Measurements from ENCODE around the gene KANK3.
"Not testable (repeated sequence)": the region's sequence is repeated elsewhere in the genome, so short reads cannot be mapped to it uniquely, and the experiment has no call there.

Gene KANK3

DNA sequence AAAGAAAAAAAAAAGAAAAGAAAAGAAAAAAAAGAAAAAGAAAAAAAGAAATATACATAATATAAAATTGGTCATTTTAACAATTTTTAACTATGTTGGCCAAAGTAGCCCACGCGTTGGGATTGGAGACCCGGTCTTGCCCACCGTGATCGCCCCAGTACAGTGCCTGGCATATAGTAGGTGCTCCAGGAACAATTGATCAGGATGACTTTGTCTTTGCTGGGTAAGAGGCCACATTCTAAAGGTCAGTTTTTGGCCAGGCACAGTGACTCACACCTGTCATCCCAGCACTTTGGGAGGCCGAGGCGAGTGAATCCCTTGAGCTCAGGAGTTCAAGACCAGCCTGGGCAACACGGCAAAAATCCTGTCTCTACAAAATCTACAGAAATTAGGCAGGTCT lies 17.1 kb upstream of the KANK3 start:
- DNase-seq, result no peak
- TF ChIP-seq GATA1 (IDR thresholded peaks at IDR 0.05; ENCODE audit: low read depth, low read length) (no peak), POLR2A (IDR thresholded peaks at IDR 0.05; ENCODE audit: low read length) (no peak)

DNA sequence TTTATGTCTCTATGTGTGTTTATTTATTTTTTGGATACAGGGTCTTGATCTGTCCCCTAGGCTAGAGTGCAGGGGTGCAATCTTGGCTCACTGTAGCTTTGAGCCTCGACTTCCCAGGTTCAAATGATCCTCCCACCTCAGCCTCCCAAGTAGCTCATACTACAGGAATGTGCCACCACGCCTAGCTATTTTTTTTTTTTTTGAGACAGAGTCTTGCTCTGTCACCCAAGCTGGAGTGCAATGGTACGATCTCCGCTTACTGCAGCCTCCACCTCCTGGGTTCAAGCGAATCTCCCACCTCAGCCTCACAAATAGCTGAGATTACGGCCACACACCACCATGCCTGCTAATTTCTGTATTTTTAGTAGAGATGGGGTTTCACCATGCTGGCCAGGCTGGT lies 15.9 kb upstream of the KANK3 start:
- TF ChIP-seq GATA1 (IDR thresholded peaks at IDR 0.05; ENCODE audit: low read depth, low read length), result no peak
- no peak for TF ChIP-seq POLR2A (IDR thresholded peaks at IDR 0.05; ENCODE audit: low read length)
- DNase-seq, result no peak

DNA sequence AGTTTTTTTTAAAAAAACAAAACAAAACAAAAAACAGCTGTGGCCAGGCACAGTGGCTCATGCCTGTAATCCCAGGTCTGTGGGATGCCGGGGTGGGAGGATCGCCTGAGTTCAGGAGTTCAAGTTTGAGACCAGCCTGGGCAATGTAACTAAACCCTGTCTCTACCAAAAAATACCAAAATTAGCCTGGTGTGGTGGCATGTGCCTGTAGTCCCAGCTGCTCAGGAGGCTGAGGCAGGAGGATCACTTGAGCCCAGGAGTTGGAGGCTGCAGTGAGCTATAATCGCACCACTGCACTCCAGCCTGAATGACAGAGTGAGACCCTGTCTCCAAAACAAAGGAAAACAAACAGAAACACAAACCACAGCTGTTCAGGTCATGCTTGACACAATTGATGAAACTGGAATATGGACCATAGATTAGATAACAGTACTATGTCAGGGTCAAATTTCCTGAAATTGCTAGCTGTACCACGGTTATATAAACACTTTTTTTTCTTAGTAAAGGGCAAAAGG lies 14.0 kb upstream of the KANK3 start:
- no peak for TF ChIP-seq POLR2A (IDR thresholded peaks at IDR 0.05; ENCODE audit: low read length)
- TF ChIP-seq GATA1 (IDR thresholded peaks at IDR 0.05; ENCODE audit: low read depth, low read length), result no peak
- DNase-seq, result no peak

DNA sequence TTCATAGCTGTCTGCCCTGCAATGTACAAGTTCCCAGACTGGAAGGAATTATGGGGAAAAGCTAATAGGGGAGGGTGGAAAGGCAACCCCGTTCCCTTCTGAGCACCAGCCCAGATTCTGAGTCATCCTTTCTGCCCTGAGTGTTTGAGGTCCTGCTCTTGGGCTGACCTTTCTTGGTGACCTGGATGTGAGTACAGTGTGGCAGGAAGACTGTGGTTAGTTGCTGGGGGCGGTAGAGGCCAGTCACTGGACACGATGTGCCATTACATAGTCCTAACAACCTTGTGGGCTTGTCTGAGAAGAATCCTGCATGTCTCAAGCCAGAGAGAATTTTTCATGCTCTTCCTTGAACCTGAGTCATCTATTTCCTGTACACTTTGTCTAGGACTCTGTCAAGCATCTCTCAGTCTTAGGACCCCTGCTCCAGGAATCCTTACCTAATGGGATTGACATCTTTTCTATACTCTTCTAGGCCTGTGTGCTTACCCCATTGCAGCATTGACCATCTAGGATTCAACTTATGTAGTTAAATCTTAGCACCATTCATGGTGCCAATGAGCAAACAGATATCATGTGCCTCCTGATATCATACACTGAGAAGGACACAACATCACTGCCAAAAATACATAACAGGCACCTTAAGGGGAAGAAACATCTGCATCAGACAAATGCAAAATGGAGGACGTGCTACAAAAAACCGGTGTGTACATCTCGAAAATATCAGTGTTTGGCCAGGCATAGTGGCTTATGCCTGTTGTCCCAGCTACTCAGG lies 12.8 kb upstream of the KANK3 start:
- no peak for TF ChIP-seq GATA1 (IDR thresholded peaks at IDR 0.05; ENCODE audit: low read depth, low read length)
- DNase-seq, result no peak

DNA sequence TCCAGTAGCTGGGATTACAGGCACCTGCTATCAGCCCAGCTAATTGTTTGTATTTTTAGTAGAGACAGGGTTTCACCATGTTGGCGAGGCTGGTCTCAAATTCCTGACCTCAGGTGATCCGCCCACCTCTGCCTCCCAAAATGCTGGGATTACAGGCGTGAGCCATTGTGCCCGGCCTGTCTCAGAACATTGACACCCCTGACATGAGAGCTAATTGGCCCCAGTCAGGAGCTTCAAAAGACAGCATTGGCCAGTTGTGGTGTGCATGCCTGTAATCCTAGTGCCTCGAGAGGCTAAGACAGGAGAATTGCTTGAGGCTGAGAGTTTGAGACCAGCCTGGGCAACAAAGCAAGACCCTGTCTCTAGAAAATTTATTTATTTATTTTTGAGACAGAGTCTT lies 9.8 kb upstream of the KANK3 start:
- DNase-seq, result not testable (repeated sequence)

DNA sequence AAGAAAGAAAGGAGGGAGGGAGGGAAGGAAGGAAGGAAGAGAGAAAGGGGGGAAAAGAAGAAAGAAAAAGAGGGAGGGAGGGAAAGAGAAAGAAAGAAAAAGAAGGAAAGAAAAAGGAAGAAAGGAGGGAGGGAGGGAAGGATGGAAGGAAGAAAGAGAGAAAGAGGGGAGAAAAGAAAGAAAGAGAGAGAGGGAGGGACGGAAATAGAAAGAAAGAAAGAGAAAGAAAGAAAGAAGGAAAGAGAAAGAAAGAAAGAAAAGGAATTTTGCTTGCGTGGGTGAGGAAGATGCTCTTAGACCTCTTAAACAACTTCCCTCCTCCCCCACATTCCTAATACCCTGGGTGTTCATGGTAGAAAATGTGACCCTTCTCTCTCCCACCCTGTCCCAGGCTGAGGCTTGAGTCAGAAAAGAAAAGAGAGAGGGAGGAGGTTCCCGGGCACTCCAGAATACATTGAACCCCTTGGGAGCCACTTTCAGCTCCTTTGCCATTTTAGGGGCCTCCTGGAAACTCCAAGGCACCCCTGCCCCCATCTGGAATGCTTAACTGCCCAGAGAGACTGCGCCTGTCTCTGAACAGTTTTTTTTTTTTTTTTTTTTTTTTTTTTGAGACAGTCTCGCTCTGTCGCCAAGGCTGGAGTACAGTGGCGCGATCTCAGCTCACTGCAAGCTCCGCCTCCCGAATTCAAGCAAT lies 9.2 kb upstream of the KANK3 start:
- no peak for DNase-seq
- no peak for TF ChIP-seq POLR2A (IDR thresholded peaks at IDR 0.05; ENCODE audit: low read length)
- TF ChIP-seq GATA1 (IDR thresholded peaks at IDR 0.05; ENCODE audit: low read depth, low read length), result no peak

DNA sequence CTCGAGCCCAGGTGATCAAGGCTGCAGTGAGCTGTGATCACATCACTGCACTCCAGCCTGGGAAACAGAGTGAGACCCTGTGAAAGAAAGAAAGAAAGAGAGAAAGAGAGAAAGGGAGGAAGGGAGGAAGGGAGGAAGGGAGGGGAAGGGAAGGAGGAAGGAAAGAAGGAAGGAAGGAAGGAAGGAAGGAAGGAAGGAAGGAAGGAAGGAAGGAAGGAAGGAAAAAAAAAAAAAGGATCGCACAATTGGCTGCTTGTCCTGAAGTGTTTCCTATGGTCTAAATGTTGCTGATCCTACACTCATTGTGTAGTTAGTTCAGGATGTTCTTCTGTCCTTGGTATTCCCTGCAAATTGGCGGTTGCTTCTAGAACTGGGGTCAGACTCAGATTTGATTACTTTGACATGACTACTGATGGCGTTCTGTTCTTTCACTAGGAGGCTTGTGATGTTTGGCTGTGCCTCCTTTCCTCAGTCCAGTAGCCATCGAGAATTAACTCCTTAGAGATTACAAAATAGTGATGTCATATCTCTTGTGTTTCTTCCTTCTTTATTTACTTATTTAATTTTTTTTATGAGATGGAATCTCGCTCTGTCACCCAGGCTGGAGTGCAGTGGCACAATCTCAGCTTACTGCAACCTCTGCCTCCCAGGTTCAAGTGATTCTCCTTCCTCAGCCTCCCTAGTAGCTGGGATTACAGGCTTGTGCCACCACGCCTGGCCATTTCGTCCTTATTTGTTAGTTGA lies 6.7 kb upstream of the KANK3 start:
- not testable (repeated sequence) for DNase-seq

DNA sequence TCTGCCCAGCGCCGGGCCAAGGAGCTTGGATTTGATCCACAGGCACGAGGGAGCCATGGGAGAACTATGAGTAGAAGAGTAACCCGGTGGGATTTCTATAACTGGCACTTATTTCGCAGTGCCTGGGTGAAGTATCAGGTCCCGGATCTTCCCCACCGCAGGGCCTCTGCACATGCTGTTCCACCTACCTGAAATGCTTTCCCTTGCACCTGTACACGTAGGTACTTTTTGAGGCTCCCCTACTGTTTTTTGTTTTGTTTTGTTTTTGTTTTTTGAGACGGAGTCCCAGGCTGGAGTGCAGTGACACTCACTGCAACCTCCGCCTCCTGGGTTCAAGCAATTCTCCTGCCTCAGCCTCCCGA lies 402 bp upstream of the KANK3 start:
- no peak for DNase-seq
- no peak for TF ChIP-seq POLR2A (IDR thresholded peaks at IDR 0.05; ENCODE audit: low read length)
- TF ChIP-seq GATA1 (IDR thresholded peaks at IDR 0.05; ENCODE audit: low read depth, low read length), result no peak

DNA sequence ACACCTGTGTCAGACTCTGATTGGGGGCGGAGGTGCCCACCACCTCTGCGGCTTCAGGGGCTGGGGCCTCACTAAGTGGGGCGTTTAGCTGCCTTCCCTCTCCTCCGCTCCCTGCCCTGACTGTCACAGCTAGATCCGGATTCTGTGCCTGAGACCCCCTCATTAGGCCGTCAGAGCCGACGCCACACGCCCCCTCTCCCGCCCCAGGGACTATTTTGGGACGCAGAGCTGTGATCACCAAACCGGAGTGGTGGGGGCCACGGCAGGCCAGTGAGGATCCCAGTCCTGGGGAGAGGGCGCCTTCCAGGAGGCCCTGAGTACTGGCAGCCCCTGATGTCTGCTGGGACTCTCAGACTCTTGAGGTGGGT lies 762 bp downstream of the KANK3 start:
- DNase-seq, result no peak

DNA sequence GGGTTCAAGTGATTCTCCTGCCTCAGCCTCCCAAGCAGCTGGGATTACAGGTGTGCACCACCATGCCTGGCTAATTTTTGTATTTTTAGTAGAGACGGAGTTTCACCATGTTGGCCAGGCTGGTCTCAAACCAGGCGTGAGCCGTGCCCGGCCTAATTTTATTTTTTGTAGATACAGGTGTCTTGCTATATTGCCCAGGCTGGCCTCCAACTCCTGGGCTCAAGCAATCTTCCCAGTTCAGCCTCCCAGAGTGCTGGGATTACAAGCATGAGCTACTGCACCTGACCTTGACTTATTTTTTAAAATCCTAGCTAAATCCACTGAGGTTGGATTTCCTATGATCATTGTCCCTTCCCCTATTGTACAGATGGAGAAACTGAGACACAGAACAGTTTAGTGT lies 1.6 kb downstream of the KANK3 start:
- not testable (repeated sequence) for DNase-seq

More for the DNA sequence above, 762 bp downstream of the KANK3 start:
- TF ChIP-seq GATA1 (IDR thresholded peaks at IDR 0.05; ENCODE audit: low read depth, low read length) (no peak), POLR2A (IDR thresholded peaks at IDR 0.05; ENCODE audit: low read length) (no peak)

DNA sequence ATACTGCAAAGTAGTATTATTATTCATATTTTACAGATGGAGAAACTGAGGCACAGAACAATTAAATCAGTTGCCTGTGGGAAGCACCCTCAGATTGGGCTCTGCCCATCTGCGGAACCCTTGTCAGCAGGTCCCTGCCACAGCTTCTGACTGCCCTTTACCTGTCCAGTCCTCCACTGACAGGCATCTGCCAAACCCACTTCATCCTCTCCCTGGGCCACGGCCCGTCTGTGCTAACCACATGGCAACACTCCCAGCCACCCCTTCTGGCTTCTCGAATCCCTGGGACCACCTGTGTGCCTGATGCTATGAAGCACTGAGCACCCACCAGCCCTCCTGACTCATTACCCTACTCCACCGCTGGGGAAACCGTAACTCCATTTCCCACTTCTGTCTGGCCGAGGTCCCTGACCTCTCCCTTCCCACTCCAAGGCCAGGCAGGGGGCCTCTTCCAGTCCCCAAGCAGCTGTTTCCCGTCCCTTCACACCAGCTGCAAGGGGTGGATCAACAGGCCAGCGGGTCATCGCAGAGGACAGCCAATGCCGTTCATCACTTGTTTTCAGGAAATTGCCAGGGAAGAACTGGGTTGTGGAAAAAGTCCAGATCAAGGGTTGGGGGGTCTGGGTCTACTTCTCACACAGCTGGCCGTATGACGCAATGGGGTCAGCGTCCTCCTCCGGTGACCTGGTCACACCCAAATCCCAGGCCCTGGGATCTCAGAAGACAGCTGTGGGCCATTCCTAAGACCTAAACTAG lies 2.5 kb downstream of the KANK3 start:
- DNase-seq, result no peak

DNA sequence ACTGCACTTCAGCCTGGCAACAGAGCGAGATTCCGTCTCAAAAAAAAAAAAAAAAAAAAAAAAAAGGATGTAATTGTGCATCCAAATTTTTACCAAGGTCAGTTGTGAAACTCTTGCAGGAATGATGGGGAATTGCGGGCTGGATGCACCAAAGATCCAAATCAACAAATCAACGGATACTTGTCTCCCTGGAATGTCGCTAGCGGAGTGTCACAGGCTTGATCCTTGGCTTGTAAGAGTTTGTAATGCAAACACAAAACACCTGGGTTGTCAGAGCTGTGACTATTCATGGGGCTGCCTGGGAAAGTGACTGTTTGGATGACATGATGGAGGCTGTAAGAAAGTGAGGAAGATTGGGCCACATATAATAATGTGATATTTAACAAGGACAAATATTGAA lies 4.2 kb downstream of the KANK3 start:
- no peak for DNase-seq
- TF ChIP-seq POLR2A (IDR thresholded peaks at IDR 0.05; ENCODE audit: low read length) (no peak), GATA1 (IDR thresholded peaks at IDR 0.05; ENCODE audit: low read depth, low read length) (no peak)

More for the DNA sequence above, 2.5 kb downstream of the KANK3 start:
- no peak for TF ChIP-seq POLR2A (IDR thresholded peaks at IDR 0.05; ENCODE audit: low read length)

DNA sequence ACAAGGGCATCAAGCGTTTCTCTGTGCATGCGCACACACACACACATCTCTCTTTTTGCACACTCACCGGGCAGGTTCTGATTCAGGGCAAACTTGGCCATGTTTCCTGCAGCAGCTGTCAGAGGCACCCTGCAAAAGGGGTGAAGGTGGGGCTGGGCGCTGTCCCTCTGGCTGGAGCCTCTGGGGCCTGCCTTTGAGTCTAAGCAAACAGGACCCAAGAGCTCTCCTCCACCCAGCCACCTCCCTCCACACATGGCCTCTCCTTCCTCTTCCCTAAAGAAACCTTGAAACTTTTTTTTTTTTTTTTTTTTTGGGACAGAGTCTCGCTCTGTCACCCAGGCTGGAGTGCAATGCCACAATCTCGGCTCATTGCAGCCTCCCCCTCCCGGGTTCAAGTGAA lies 5.3 kb downstream of the KANK3 start:
- TF ChIP-seq GATA1 (IDR thresholded peaks at IDR 0.05; ENCODE audit: low read depth, low read length) (no peak), POLR2A (IDR thresholded peaks at IDR 0.05; ENCODE audit: low read length) (no peak)

DNA sequence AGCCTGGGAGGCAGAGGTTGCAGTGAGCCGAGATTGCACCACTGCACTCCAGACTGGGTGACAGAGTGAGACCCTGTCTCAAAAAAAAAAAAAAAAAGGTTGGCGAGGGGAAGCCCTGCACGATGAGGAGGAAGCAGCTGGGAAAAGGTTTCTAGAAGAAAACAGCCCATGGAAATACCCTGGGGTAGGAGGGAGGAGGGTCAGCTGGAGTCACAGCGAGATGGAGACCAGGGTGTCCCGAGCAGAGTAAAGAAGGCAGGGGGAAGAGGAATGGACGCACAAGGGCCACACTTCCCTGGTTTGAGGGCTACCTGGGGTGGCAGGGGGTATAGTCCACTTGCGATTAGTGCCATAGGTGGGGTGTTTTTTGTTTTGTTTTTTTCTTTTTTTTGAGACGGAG lies 6.4 kb downstream of the KANK3 start:
- TF ChIP-seq GATA1 (IDR thresholded peaks at IDR 0.05; ENCODE audit: low read depth, low read length) (no peak), POLR2A (IDR thresholded peaks at IDR 0.05; ENCODE audit: low read length) (no peak)
- no peak for DNase-seq

More for the DNA sequence above, 5.3 kb downstream of the KANK3 start:
- DNase-seq, result no peak

Measured in erythroblast (primary cell).